H9 (cell line): ENCODE data around the gene RPS15. TPM values are rescaled to one million over a fixed set of nuclear protein-coding genes. Genes with fewer than 3 reads are reported as not detected.

ENCODE experiments used
- DNase-seq: peaks from one replicate; pipeline ENCODE4 v3.0.0-alpha.2; 2017
- H2AFZ ChIP-seq: one replicate; pipeline ENCODE4 v1.6.1; 2013; ENCODE audit warnings: mild to moderate bottlenecking, low read length, control low read depth, moderate library complexity
- H2AK5ac ChIP-seq: 2 replicates; pipeline ENCODE4 v1.6.1; 2013; ENCODE audit warnings: low read length, control low read depth, mixed read lengths; ENCODE audit not compliant: insufficient read length
- H2BK120ac ChIP-seq: one replicate; pipeline ENCODE4 v1.6.1; 2013; ENCODE audit warnings: low read depth, mild to moderate bottlenecking, low read length, control low read depth, inconsistent platforms; ENCODE audit not compliant: poor library complexity, severe bottlenecking
- H2BK12ac ChIP-seq: 2 replicates; pipeline ENCODE4 v1.6.1; 2013; ENCODE audit warnings: low read length, control low read depth, mixed read lengths, low read depth; ENCODE audit not compliant: insufficient read length
- H2BK15ac ChIP-seq: 2 replicates; pipeline ENCODE4 v1.6.1; 2013; ENCODE audit warnings: low read depth, low read length, control low read depth
- H2BK20ac ChIP-seq: one replicate; pipeline ENCODE4 v1.6.1; 2013; ENCODE audit warnings: low read depth, mild to moderate bottlenecking, low read length, control low read depth, inconsistent platforms; ENCODE audit not compliant: poor library complexity, severe bottlenecking
- H2BK5ac ChIP-seq: 2 replicates; pipeline ENCODE4 v1.6.1; 2013; ENCODE audit warnings: low read length, control low read depth, mixed read lengths; ENCODE audit not compliant: insufficient read length
- H3K14ac ChIP-seq: 2 replicates; pipeline ENCODE4 v1.6.1; 2013; ENCODE audit warnings: low read length, control low read depth; ENCODE audit not compliant: insufficient read depth
- H3K18ac ChIP-seq: 2 replicates; pipeline ENCODE4 v1.6.1; 2013; ENCODE audit warnings: low read depth, mild to moderate bottlenecking, mixed read lengths, low read length, control low read depth; ENCODE audit not compliant: insufficient read length
- H3K23ac ChIP-seq: 2 replicates; pipeline ENCODE4 v1.6.1; 2013; ENCODE audit warnings: low read length, control low read depth, mixed read lengths, low read depth; ENCODE audit not compliant: insufficient read length
- H3K23me2 ChIP-seq: 2 replicates; pipeline ENCODE4 v1.6.1; 2013; ENCODE audit warnings: low read depth, mild to moderate bottlenecking, mixed read lengths, low read length, control low read depth; ENCODE audit not compliant: insufficient read length, poor library complexity, severe bottlenecking
- H3K27ac ChIP-seq: 2 replicates; pipeline ENCODE4 v1.5.1; 2013; ENCODE audit warnings: low read length, control low read depth, mixed read lengths, low read depth; ENCODE audit not compliant: insufficient read length
- H3K27me3 ChIP-seq: 2 replicates; pipeline ENCODE4 v1.6.1; 2013; ENCODE audit warnings: low read length, control low read depth, inconsistent platforms; ENCODE audit not compliant: insufficient read depth
- H3K4ac ChIP-seq: 2 replicates; pipeline ENCODE4 v1.6.1; 2013; ENCODE audit warnings: low read depth, mild to moderate bottlenecking, control low read depth, inconsistent platforms, low read length, moderate library complexity
- H3K4me1 ChIP-seq: 2 replicates; pipeline ENCODE4 v1.6.1; 2013; ENCODE audit warnings: low read length, control low read depth, inconsistent platforms; ENCODE audit not compliant: insufficient read depth
- H3K4me2 ChIP-seq: 2 replicates; pipeline ENCODE4 v1.6.1; 2013; ENCODE audit warnings: low read length, control low read depth, mixed read lengths; ENCODE audit not compliant: insufficient read length, insufficient read depth
- H3K56ac ChIP-seq: 2 replicates; pipeline ENCODE4 v1.6.1; 2013; ENCODE audit warnings: low read depth, mild to moderate bottlenecking, mixed read lengths, low read length, control low read depth; ENCODE audit not compliant: insufficient read length
- H3K79me1 ChIP-seq: 2 replicates; pipeline ENCODE4 v1.6.1; 2013; ENCODE audit warnings: low read depth, mild to moderate bottlenecking, moderate library complexity, low read length, control low read depth, inconsistent platforms; ENCODE audit not compliant: insufficient read depth, poor library complexity, severe bottlenecking
- H3K79me2 ChIP-seq: 2 replicates; pipeline ENCODE4 v1.6.1; 2013; ENCODE audit warnings: low read length, control low read depth, inconsistent platforms; ENCODE audit not compliant: insufficient read depth
- H3K9ac ChIP-seq: 2 replicates; pipeline ENCODE4 v1.6.1; 2013; ENCODE audit warnings: low read length, control low read depth, mixed read lengths; ENCODE audit not compliant: insufficient read length; ENCODE audit errors: extremely low read depth
- H3K9me3 ChIP-seq: one replicate; pipeline ENCODE4 v1.6.1; 2013; ENCODE audit warnings: low read depth, low read length, inconsistent platforms; ENCODE audit not compliant: control insufficient read depth
- H3T11ph ChIP-seq: one replicate; pipeline ENCODE4 v1.6.1; 2013; ENCODE audit warnings: mild to moderate bottlenecking, low read length, control low read depth, inconsistent platforms
- H4K20me1 ChIP-seq: one replicate; pipeline ENCODE4 v1.6.1; 2013; ENCODE audit not compliant: control insufficient read depth, insufficient read length, insufficient read depth
- H4K5ac ChIP-seq: 2 replicates; pipeline ENCODE4 v1.6.1; 2013; ENCODE audit warnings: low read depth, mild to moderate bottlenecking, mixed read lengths, low read length, control low read depth; ENCODE audit not compliant: insufficient read length
- H4K8ac ChIP-seq: replicated peaks from 2 replicates; pipeline ENCODE4 v1.6.1; 2013; ENCODE audit warnings: low read length, control low read depth, mixed read lengths, low read depth; ENCODE audit not compliant: insufficient read length
- H4K91ac ChIP-seq: 2 replicates; pipeline ENCODE4 v1.6.1; 2013; ENCODE audit warnings: low read depth, mild to moderate bottlenecking, moderate library complexity, mixed read lengths, low read length, control low read depth; ENCODE audit not compliant: insufficient read length
- H3K27ac Mint-ChIP-seq, 3 experiments: 2 replicates in 2 of 3; 3 replicates in 1 of 3; pipeline ENCODE4 v1.8.0; 2020 to 2021; ENCODE audit warnings: mixed read lengths in 3 of 3, mild to moderate bottlenecking in 1 of 3, moderate library complexity in 1 of 3
- H3K27me3 Mint-ChIP-seq: 2 replicates; pipeline ENCODE4 v1.8.0; 2021; ENCODE audit warnings: low read depth, mild to moderate bottlenecking, moderate library complexity, mixed read lengths
- H3K36me3 Mint-ChIP-seq, 3 experiments: 2 replicates in 2 of 3; 3 replicates in 1 of 3; pipeline ENCODE4 v1.8.0; 2020 to 2021; ENCODE audit warnings: low read depth in 3 of 3, mixed read lengths in 3 of 3; ENCODE audit not compliant: insufficient read depth in 1 of 3
- H3K4me1 Mint-ChIP-seq, 2 experiments: 2 replicates each; pipeline ENCODE4 v1.8.0; 2020; ENCODE audit warnings: mixed read lengths in 2 of 2
- H3K4me3 Mint-ChIP-seq, 2 experiments: 2 replicates in 1 of 2; 3 replicates in 1 of 2; pipeline ENCODE4 v1.8.0; 2020 to 2021; ENCODE audit warnings: mild to moderate bottlenecking in 2 of 2, mixed read lengths in 2 of 2, moderate library complexity in 1 of 2
- H3K9me3 Mint-ChIP-seq, 2 experiments: 2 replicates in 1 of 2; 3 replicates in 1 of 2; pipeline ENCODE4 v1.8.0; 2020; ENCODE audit warnings: mild to moderate bottlenecking in 2 of 2, mixed read lengths in 2 of 2, moderate library complexity in 1 of 2
- WGBS: extraction: QIAGEN DNeasy Blood & Tissue Kit; methylation state at CpG from one replicate; pipeline ENCODE4 v1.1.7; 2013; ENCODE audit warnings: missing lambda C conversion rate, low lambda C conversion rate, mixed read lengths; ENCODE audit not compliant: insufficient read length; ENCODE audit errors: extremely low coverage; 5-methylcytosine and 5-hydroxymethylcytosine counted together
- total RNA-seq: library from RNA; stranded (reverse); gene quantifications from 2 replicates; pipeline ENCODE4 v1.2.1, GENCODE V29; 2021
- TF ChIP-seq, protein P1 (sequence below): fragments of 200-600 bp; sonication (generic); conservative IDR thresholded peaks from 3 replicates; pipeline ENCODE4 v1.8.0; 2021; ENCODE audit warnings: antibody characterized with exemption, mild to moderate bottlenecking

The RPS15 gene
- total RNA-seq, 1 experiment from 2014 or later = 1,628 TPM

DNA sequence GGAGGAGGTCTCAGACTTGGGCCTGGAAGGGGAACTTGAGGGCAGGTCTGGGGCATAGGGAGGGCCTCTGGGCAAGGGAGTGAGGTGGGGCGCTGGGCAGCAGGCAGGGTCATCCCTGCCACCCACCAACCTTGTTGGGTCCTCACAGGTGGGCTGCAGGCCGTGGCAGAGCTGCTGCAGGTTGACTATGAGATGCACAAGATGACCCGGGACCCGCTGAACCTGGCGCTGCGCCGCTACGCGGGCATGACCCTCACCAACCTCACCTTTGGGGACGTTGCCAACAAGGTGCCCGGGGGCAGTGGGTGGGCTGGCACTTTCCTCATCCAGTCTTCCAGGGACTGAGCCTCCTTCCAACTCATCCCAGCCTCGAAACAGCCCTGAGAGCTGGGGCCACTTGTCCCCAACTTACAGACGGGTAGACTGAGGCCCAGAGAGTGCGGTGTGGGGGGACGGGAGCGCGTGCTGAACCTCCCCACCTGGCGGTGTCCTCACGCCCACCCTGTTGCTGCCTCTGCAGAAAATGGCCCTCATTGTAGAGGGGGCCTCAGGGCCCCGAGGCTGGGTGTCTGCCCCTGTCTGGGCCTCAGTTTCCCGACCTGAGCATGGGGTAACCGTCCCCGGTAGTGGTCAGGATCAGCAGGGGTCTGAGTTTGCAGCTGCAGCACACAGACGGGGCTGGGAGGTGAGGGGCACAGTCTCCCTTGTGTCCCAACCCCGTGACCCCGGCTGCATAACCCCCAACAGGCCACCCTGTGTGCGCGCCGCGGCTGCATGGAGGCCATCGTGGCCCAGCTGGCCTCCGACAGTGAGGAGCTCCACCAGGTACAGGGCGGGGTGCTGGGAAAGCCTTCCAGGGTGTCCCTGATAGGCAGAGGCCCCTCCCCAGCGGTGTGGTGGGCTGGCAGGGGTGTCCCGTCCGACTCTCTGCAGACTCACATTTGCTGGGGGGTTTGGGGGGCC, 22.1 kb downstream of the RPS15 start:
- Histone ChIP-seq H3K56ac (no peak overlapping the region), H4K91ac (no peak overlapping the region), H2BK5ac (no peak overlapping the region), H2AK5ac (no peak overlapping the region), H3K9me3 (no peaks in the 10 kb centered on the region), H3K27me3 (peaks cover 10% of the 10 kb centered on the region; the same call in 1 of the 2 replicates), H3K23ac (no peak overlapping the region), H4K8ac (no peak overlapping the region), H3K14ac (no peak overlapping the region; the same call in 1 of the 2 replicates), H3K27ac (no peak overlapping the region), H3T11ph (no peak overlapping the region), H3K23me2 (no peaks in the 10 kb centered on the region), H3K79me2 (no peaks in the 10 kb centered on the region), H3K18ac (no peak overlapping the region), H3K4me1 (no peaks in the 10 kb centered on the region), H2AFZ (no peak overlapping the region), H4K20me1 (no peaks in the 10 kb centered on the region), H2BK12ac (no peak overlapping the region), H3K4ac (no peak overlapping the region), H3K4me2 (no peak overlapping the region), H2BK20ac (no peak overlapping the region), H2BK120ac (no peak overlapping the region), H4K5ac (no peak overlapping the region), H3K79me1 (no peaks in the 10 kb centered on the region), H3K9ac (no peak overlapping the region), H2BK15ac (no peak overlapping the region)
- DNase-seq = no peak
- no CpG with 5 or more reads among the region's 36 CpGs for WGBS
- peaks cover 0 to 13% (median 5%) of the 10 kb centered on the region in 3 experiments; a peak in 2 of 7 replicates for H3K36me3 Mint-ChIP-seq
- H3K4me3 Mint-ChIP-seq = no peak overlapping the region
- no peaks in the 10 kb centered on the region for H3K9me3 Mint-ChIP-seq
- peaks cover 3 to 4% of the 10 kb centered on the region in 2 experiments for H3K4me1 Mint-ChIP-seq
- peaks cover 68% of the 10 kb centered on the region for H3K27me3 Mint-ChIP-seq
- H3K27ac Mint-ChIP-seq = no peak overlapping the region
- TF ChIP-seq, protein P1, sequence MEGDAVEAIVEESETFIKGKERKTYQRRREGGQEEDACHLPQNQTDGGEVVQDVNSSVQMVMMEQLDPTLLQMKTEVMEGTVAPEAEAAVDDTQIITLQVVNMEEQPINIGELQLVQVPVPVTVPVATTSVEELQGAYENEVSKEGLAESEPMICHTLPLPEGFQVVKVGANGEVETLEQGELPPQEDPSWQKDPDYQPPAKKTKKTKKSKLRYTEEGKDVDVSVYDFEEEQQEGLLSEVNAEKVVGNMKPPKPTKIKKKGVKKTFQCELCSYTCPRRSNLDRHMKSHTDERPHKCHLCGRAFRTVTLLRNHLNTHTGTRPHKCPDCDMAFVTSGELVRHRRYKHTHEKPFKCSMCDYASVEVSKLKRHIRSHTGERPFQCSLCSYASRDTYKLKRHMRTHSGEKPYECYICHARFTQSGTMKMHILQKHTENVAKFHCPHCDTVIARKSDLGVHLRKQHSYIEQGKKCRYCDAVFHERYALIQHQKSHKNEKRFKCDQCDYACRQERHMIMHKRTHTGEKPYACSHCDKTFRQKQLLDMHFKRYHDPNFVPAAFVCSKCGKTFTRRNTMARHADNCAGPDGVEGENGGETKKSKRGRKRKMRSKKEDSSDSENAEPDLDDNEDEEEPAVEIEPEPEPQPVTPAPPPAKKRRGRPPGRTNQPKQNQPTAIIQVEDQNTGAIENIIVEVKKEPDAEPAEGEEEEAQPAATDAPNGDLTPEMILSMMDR = no peak
